ENCODE measurements around the gene OR5AR1.

The OR5AR1 gene

DNA sequence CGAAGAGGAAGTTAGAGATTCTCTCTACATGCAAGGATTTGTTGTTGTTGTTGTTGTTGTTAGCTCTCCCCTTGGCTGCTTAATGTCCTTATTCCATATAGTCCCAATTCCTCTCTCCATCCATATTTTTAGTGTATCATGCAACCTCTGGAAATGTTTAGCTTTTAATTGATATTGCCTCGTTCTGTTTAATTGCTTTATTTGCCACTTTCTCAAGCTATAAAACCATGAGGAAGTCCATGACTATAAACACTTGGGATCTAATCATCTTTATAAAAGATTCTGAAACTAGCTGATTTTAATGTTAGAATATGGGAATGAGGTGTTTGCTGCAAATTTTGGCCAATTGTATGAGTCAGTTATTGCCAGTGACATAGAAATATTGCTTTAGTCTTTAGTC is 29.9 kb downstream of the OR5AR1 start:
- H3K9ac ChIP-seq (ENCODE audit: low read length): no peak overlapping the region
- H3K4me3 ChIP-seq (ENCODE audit: low read length): no peak overlapping the region
- H2AFZ ChIP-seq (ENCODE audit: low read length): no peak overlapping the region
- no peaks in the 10 kb centered on the region for H3K4me1 ChIP-seq (ENCODE audit: low read length)
- H3K27me3 ChIP-seq (replicated peaks; ENCODE audit: insufficient read depth, low read length): no peaks in the 10 kb centered on the region
- no peaks in the 10 kb centered on the region for H3F3A ChIP-seq (ENCODE audit: insufficient read depth, low read length)
- H4K20me1 ChIP-seq (ENCODE audit: insufficient read depth, low read length): no peaks in the 10 kb centered on the region
- H3K9me3 ChIP-seq (replicated peaks; ENCODE audit: insufficient read depth, low read length): no peaks in the 10 kb centered on the region
- no peaks in the 10 kb centered on the region for H3K9me2 ChIP-seq (replicated peaks; ENCODE audit: insufficient read depth, low read length)
- no peaks in the 10 kb centered on the region for H3K36me3 ChIP-seq (replicated peaks; ENCODE audit: insufficient read depth, low read length)
- no peaks in the 10 kb centered on the region for H3K79me2 ChIP-seq (ENCODE audit: low read length)
- H3K27ac ChIP-seq (ENCODE audit: low read length): no peak overlapping the region
- TF ChIP-seq, protein P1, sequence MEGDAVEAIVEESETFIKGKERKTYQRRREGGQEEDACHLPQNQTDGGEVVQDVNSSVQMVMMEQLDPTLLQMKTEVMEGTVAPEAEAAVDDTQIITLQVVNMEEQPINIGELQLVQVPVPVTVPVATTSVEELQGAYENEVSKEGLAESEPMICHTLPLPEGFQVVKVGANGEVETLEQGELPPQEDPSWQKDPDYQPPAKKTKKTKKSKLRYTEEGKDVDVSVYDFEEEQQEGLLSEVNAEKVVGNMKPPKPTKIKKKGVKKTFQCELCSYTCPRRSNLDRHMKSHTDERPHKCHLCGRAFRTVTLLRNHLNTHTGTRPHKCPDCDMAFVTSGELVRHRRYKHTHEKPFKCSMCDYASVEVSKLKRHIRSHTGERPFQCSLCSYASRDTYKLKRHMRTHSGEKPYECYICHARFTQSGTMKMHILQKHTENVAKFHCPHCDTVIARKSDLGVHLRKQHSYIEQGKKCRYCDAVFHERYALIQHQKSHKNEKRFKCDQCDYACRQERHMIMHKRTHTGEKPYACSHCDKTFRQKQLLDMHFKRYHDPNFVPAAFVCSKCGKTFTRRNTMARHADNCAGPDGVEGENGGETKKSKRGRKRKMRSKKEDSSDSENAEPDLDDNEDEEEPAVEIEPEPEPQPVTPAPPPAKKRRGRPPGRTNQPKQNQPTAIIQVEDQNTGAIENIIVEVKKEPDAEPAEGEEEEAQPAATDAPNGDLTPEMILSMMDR (IDR thresholded peaks at IDR 0.05; ENCODE audit: low read length): no peak
- TF ChIP-seq EZH2phosphoT487 (IDR thresholded peaks at IDR 0.05; ENCODE audit: low read length) (no peak), EZH2 (optimal IDR thresholded peaks at IDR 0.05; ENCODE audit: low read depth, low read length) (no peak)
- DNase-seq: no peak
- H3K4me2 ChIP-seq (ENCODE audit: low read depth, low read length): no peak overlapping the region

GRCh38 chr11:56698795-56699194 is 35.3 kb downstream of the OR5AR1 start, which contains the start of gene OR9G1:
Gene OR9G1 (plus strand): TSS chr11:56699095. CDS start chr11:56700388, 1,293 bp downstream.
- Histone ChIP-seq H3K9me2 (replicated peaks; ENCODE audit: insufficient read depth, low read length) (no peaks in the 10 kb centered on the region), H3K79me2 (ENCODE audit: low read length) (no peaks in the 10 kb centered on the region), H2AFZ (ENCODE audit: low read length) (no peak within 1 kb of the TSS), H3K4me1 (ENCODE audit: low read length) (no peaks in the 10 kb centered on the region), H3K9me3 (replicated peaks; ENCODE audit: insufficient read depth, low read length) (no peaks in the 10 kb centered on the region), H4K20me1 (ENCODE audit: insufficient read depth, low read length) (no peaks in the 10 kb centered on the region), H3K4me2 (ENCODE audit: low read depth, low read length) (no peak within 1 kb of the TSS), H3K4me3 (ENCODE audit: low read length) (no peak within 1 kb of the TSS), H3K9ac (ENCODE audit: low read length) (no peak within 1 kb of the TSS), H3K36me3 (replicated peaks; ENCODE audit: insufficient read depth, low read length) (no peaks in the 10 kb centered on the region), H3F3A (ENCODE audit: insufficient read depth, low read length) (no peaks in the 10 kb centered on the region), H3K27me3 (replicated peaks; ENCODE audit: insufficient read depth, low read length) (no peaks in the 10 kb centered on the region), H3K27ac (ENCODE audit: low read length) (no peak within 1 kb of the TSS)
- DNase-seq: no peak
- TF ChIP-seq EZH2phosphoT487 (IDR thresholded peaks at IDR 0.05; ENCODE audit: low read length): no peak
- TF ChIP-seq, protein P1 (IDR thresholded peaks at IDR 0.05; ENCODE audit: low read length): no peak
- TF ChIP-seq EZH2 (optimal IDR thresholded peaks at IDR 0.05; ENCODE audit: low read depth, low read length): no peak

GRCh38 chr11:56700242-56700913 is 36.9 kb downstream of the OR5AR1 start:
- H2AFZ ChIP-seq (ENCODE audit: low read length): no peak overlapping the region
- H3K27me3 ChIP-seq (replicated peaks; ENCODE audit: insufficient read depth, low read length): no peaks in the 10 kb centered on the region
- no peak overlapping the region for H3K4me3 ChIP-seq (ENCODE audit: low read length)
- no peak overlapping the region for H3K4me2 ChIP-seq (ENCODE audit: low read depth, low read length)
- TF ChIP-seq EZH2phosphoT487 (IDR thresholded peaks at IDR 0.05; ENCODE audit: low read length) (no peak), EZH2 (optimal IDR thresholded peaks at IDR 0.05; ENCODE audit: low read depth, low read length) (no peak)
- TF ChIP-seq, protein P1 (IDR thresholded peaks at IDR 0.05; ENCODE audit: low read length): no peak
- no peak overlapping the region for H3K27ac ChIP-seq (ENCODE audit: low read length)
- H3K4me1 ChIP-seq (ENCODE audit: low read length): no peaks in the 10 kb centered on the region
- no peak overlapping the region for H3K9ac ChIP-seq (ENCODE audit: low read length)
- H3K9me2 ChIP-seq (replicated peaks; ENCODE audit: insufficient read depth, low read length): no peaks in the 10 kb centered on the region
- no peaks in the 10 kb centered on the region for H3K79me2 ChIP-seq (ENCODE audit: low read length)
- no peaks in the 10 kb centered on the region for H3F3A ChIP-seq (ENCODE audit: insufficient read depth, low read length)
- no peaks in the 10 kb centered on the region for H3K36me3 ChIP-seq (replicated peaks; ENCODE audit: insufficient read depth, low read length)
- peak; percentile 8 for DNase-seq
- no peaks in the 10 kb centered on the region for H4K20me1 ChIP-seq (ENCODE audit: insufficient read depth, low read length)
- H3K9me3 ChIP-seq (replicated peaks; ENCODE audit: insufficient read depth, low read length): no peaks in the 10 kb centered on the region

All from MM.1S (cell line).